NB4 (cell line): ENCODE results near the gene DGKG.

Experiments used
- CTCF ChIP-seq: IDR thresholded peaks from one replicate; pipeline ENCODE4 v1.5.1; 2012; ENCODE audit warnings: low read depth, low read length
- MAX ChIP-seq: IDR thresholded peaks from 2 replicates; pipeline ENCODE4 v1.6.1; 2011; ENCODE audit warnings: low read depth, low read length

DNA sequence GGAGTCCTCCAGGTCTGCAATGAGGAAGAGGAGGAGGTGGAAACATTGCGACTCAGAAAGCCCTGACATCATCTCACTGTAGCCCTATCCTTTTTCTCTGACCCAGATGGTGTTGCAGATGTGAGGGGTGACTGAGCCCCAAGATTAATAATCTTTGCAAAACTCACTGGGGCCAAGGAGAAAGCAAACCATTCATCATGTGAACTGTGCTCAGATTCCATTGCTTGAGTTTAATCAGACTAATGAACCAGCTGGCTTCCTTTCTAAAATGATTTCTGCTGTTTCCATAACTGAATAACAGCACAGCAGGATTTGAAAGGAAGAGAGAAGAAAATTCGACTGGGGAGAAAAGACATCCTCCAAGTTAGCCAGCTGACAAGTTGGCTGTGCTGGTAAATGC is 13.4 kb upstream of the DGKG start:
- no peak for TF ChIP-seq CTCF
- no peak for TF ChIP-seq MAX
